Neuron (in vitro differentiated cells): ENCODE results near the gene TANC1.

Experiments used
- H2AFZ ChIP-seq: one replicate; pipeline ENCODE4 v1.6.1; 2013; ENCODE audit warnings: low read depth, mild to moderate bottlenecking, inconsistent platforms, low read length, moderate library complexity
- H3K27me3 ChIP-seq: one replicate; pipeline ENCODE4 v1.6.1; 2013; ENCODE audit warnings: low read length; ENCODE audit not compliant: insufficient read depth
- H3K36me3 ChIP-seq: one replicate; pipeline ENCODE4 v1.6.1; 2013; ENCODE audit warnings: low read length; ENCODE audit not compliant: insufficient read depth
- H3K4me1 ChIP-seq: one replicate; pipeline ENCODE4 v1.6.1; 2013; ENCODE audit warnings: low read length; ENCODE audit not compliant: insufficient read depth
- H3K4me3 ChIP-seq: 2 replicates; pipeline ENCODE4 v1.5.1; 2013; ENCODE audit warnings: mild to moderate bottlenecking, low read length, moderate library complexity
- H3K9me3 ChIP-seq: one replicate; pipeline ENCODE4 v1.6.1; 2013; ENCODE audit warnings: low read length

The TANC1 gene

DNA sequence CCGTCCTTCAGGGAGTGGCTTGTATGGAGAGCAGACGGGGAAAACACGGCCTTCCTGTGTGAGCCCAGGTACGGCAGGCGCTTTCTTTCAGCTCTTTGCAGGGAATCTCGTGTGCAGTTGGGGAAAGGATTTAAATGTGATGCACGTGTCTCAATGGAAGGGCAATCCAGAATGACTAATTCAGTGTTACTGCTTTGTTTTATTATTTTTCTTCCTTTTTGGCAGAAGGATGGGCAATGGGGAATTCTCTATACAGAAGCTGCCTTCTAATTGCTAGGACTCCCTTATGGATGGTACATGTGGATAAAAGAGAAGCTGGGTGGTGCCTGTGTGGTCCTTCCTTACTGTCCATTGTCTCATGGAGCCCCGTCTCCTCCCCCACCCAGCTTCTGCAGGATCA, 210.7 kb downstream of the TANC1 start:
- peaks cover 29% of the 10 kb centered on the region for H3K36me3 ChIP-seq
- H3K4me1 ChIP-seq, result no peaks in the 10 kb centered on the region
- no peaks in the 10 kb centered on the region for H3K27me3 ChIP-seq
- H3K4me3 ChIP-seq, result no peak overlapping the region
- H3K9me3 ChIP-seq, result no peaks in the 10 kb centered on the region
- no peak overlapping the region for H2AFZ ChIP-seq

- H3K36me3 ChIP-seq, result peaks cover 23% of the 10 kb centered on the region
These were observed 211.3 kb downstream of the TANC1 start for GRCh38 chr2:159179696-159180095.

GRCh38 chr2:159183346-159183745, 214.9 kb downstream of the TANC1 start:
- Histone ChIP-seq H3K9me3 (no peaks in the 10 kb centered on the region), H3K4me3 (no peak overlapping the region), H2AFZ (no peak overlapping the region), H3K27me3 (no peaks in the 10 kb centered on the region), H3K4me1 (no peaks in the 10 kb centered on the region), H3K36me3 (peaks cover 33% of the 10 kb centered on the region)

More at GRCh38 chr2:159179696-159180095, 211.3 kb downstream of the TANC1 start:
- Histone ChIP-seq H3K4me1 (no peaks in the 10 kb centered on the region), H3K4me3 (no peak overlapping the region), H3K27me3 (no peaks in the 10 kb centered on the region), H3K9me3 (no peaks in the 10 kb centered on the region), H2AFZ (no peak overlapping the region)

- H3K9me3 ChIP-seq, result no peaks in the 10 kb centered on the region
- no peak overlapping the region for H2AFZ ChIP-seq
- peaks cover 15% of the 10 kb centered on the region for H3K36me3 ChIP-seq
- H3K4me1 ChIP-seq, result no peaks in the 10 kb centered on the region
- no peak overlapping the region for H3K4me3 ChIP-seq
- no peaks in the 10 kb centered on the region for H3K27me3 ChIP-seq
These were observed 217.1 kb downstream of the TANC1 start for GRCh38 chr2:159185401-159186130.

DNA sequence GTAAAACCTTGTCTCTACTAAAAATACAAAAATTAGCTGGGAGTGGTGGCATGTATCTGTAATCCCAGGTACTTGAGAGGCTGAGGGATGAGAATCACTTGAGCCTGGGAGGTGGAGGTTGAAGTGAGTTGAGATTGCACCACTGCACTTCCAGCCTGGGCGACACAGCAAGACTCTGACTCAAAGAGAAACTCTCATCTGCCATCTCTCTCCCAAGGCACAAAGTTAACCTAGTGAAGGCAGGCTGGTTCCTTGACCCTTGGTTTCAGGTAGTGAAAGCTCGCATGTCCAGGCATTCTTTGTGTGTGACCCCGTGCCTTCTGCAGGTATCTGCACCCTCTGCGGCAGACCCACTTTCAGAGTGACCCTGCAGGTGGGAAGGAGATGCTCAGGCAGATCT, 218.0 kb downstream of the TANC1 start:
- no peak overlapping the region for H3K4me3 ChIP-seq
- no peaks in the 10 kb centered on the region for H3K9me3 ChIP-seq
- peaks cover 18% of the 10 kb centered on the region for H3K36me3 ChIP-seq
- H2AFZ ChIP-seq, result no peak overlapping the region
- no peaks in the 10 kb centered on the region for H3K27me3 ChIP-seq
- H3K4me1 ChIP-seq, result no peaks in the 10 kb centered on the region

GRCh38 chr2:159187106-159187505, 218.7 kb downstream of the TANC1 start:
- no peaks in the 10 kb centered on the region for H3K27me3 ChIP-seq
- H2AFZ ChIP-seq, result no peak overlapping the region
- no peak overlapping the region for H3K4me3 ChIP-seq
- no peaks in the 10 kb centered on the region for H3K9me3 ChIP-seq
- H3K36me3 ChIP-seq, result peaks cover 18% of the 10 kb centered on the region
- no peaks in the 10 kb centered on the region for H3K4me1 ChIP-seq

GRCh38 chr2:159188449-159188848, 220.0 kb downstream of the TANC1 start:
- no peaks in the 10 kb centered on the region for H3K9me3 ChIP-seq
- no peaks in the 10 kb centered on the region for H3K4me1 ChIP-seq
- peaks cover 18% of the 10 kb centered on the region for H3K36me3 ChIP-seq
- H3K4me3 ChIP-seq, result no peak overlapping the region
- no peaks in the 10 kb centered on the region for H3K27me3 ChIP-seq
- H2AFZ ChIP-seq, result no peak overlapping the region

GRCh38 chr2:159192371-159192918, 224.0 kb downstream of the TANC1 start:
- H3K36me3 ChIP-seq, result peaks cover 18% of the 10 kb centered on the region

GRCh38 chr2:159193791-159194190, 225.4 kb downstream of the TANC1 start:
- Histone ChIP-seq H3K36me3 (peaks cover 20% of the 10 kb centered on the region), H3K27me3 (no peaks in the 10 kb centered on the region), H2AFZ (no peak overlapping the region), H3K9me3 (no peaks in the 10 kb centered on the region), H3K4me1 (no peaks in the 10 kb centered on the region), H3K4me3 (no peak overlapping the region)

More at GRCh38 chr2:159192371-159192918, 224.0 kb downstream of the TANC1 start:
- no peak overlapping the region for H2AFZ ChIP-seq
- no peaks in the 10 kb centered on the region for H3K9me3 ChIP-seq
- H3K27me3 ChIP-seq, result no peaks in the 10 kb centered on the region
- no peaks in the 10 kb centered on the region for H3K4me1 ChIP-seq
- no peak overlapping the region for H3K4me3 ChIP-seq

- Histone ChIP-seq H2AFZ (no peak overlapping the region), H3K27me3 (no peaks in the 10 kb centered on the region), H3K36me3 (peaks cover 20% of the 10 kb centered on the region)
These were observed 225.8 kb downstream of the TANC1 start for GRCh38 chr2:159194241-159194640.

DNA sequence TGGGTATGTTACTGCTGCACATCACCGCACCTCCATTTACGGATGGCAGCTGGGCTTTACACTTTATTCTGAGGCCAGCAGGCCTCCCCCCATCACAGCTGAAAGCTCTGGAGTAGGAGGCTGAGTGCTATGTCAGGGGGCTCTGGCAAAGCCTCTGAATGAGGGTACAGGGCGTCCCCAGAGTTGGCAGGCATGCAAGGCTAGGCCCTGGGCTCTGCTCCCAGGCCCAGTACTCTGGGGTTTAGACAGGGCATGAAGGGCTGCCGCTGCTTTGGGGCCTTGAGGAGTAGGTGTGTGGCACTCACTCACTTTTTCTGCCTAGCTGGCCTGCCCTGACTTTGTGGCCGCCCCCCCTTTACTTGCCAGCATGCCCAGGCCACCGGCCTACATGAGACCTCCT, 227.3 kb downstream of the TANC1 start:
- no peak overlapping the region for H3K4me3 ChIP-seq
- H3K4me1 ChIP-seq, result peaks cover 10% of the 10 kb centered on the region
- H3K9me3 ChIP-seq, result no peaks in the 10 kb centered on the region
- H3K27me3 ChIP-seq, result no peaks in the 10 kb centered on the region
- H2AFZ ChIP-seq, result no peak overlapping the region
- peaks cover 20% of the 10 kb centered on the region for H3K36me3 ChIP-seq

More at GRCh38 chr2:159194241-159194640, 225.8 kb downstream of the TANC1 start:
- no peaks in the 10 kb centered on the region for H3K4me1 ChIP-seq
- H3K4me3 ChIP-seq, result no peak overlapping the region
- H3K9me3 ChIP-seq, result no peaks in the 10 kb centered on the region

DNA sequence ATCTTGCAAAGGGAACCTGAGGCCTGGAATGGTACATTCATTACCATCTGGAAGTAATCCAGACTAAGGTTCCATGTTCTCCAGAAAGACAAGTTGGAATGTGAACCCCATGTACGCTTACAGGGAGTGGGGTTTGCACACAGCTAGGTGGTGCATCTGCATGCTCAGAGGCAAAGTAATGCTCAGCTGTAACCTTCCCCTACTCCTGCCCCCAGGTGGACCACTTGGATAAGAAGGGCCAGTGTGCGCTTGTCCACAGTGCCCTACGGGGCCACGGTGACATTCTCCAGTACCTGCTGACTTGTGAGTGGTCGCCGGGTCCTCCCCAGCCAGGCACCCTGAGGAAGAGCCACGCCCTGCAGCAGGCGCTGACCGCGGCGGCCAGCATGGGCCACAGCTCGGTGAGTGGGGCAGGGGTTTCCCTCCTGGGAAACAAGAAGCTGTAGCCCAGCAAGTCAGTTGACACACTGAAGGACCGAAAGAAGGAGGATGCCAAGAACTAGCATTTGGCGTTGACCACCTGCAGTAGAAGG, 228.0 kb downstream of the TANC1 start:
- peaks cover 16% of the 10 kb centered on the region for H3K36me3 ChIP-seq
- H3K4me3 ChIP-seq, result no peak overlapping the region
- H3K27me3 ChIP-seq, result no peaks in the 10 kb centered on the region
- peaks cover 17% of the 10 kb centered on the region for H3K4me1 ChIP-seq
- no peak overlapping the region for H2AFZ ChIP-seq
- no peaks in the 10 kb centered on the region for H3K9me3 ChIP-seq

DNA sequence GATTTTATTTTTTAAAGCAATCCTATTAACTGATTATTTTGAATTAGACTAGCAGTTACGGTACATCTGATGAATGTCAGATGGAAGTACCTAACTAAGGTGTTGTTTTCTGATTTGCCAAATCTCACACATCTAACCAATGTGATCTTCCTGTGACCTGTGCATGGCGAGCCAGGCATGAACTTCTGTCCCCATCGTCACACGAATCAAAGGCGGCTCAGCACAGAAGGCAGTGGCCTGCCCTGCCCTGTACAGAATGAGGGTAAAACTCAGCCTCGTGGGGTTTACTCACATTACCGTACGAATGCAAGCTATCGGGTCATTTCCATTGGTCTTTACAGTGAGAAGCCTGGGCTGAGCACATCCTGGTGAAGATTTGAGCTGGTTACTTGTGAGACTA, 230.8 kb downstream of the TANC1 start:
- H3K4me1 ChIP-seq, result peaks cover 27% of the 10 kb centered on the region
- H2AFZ ChIP-seq, result no peak overlapping the region
- H3K4me3 ChIP-seq, result no peak overlapping the region
- H3K36me3 ChIP-seq, result peaks cover 17% of the 10 kb centered on the region
- no peaks in the 10 kb centered on the region for H3K9me3 ChIP-seq
- no peaks in the 10 kb centered on the region for H3K27me3 ChIP-seq
